Suppressor macrophage treated with lipopolysaccharide for 4 hours (primary cell): ENCODE results near the gene FBLN1.

Experiments
- DNase-seq: peaks from one replicate; pipeline ENCODE4 v3.0.0-alpha.2; 2020

The FBLN1 gene

DNA sequence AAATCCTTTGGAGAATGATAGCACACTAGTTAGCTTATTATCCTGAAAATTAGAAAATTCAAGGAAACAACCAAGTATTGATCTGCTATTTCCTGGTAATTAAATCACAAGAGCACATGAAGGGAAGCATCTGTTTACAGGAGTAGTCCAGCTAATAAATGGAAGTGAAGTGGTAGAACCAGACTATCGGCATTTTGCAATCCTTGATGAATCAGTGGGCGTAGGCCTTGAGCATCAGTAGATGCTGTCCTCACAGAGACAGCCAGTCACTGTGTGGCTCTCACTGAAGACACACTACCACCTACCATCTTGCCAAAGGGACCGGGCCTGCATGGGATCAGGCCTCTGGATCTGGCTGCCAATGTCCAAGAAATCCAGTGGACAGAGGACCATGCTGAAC is 69.8 kb downstream of the FBLN1 start:
- DNase-seq = no peak

DNA sequence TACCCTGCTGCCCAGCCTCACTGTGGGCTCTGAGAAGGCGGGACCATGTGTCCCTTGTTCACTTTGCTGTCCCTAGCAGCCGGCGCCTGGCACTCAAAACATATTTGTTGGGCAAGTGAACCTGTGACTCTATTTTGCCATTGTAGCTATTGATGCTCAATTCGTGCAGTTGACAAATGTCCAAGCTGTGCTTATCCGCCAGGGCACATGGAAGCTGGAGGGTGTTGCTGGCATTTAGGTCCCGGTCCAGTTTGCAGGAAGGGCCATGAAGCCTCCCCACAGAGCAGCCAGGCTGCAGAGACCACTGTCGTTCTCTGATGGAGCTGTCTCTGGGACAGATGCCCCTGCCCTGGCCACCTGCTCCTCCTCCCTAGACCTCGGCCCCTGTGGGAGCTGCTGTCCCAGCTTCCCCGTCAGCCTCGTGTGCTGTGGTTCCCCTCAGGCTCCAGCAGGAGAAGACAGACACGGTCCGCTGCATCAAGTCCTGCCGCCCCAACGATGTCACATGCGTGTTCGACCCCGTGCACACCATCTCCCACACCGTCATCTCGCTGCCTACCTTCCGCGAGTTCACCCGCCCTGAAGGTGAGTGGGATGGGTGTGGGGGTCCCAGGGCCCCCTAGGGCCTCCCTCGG is 71.5 kb downstream of the FBLN1 start:
- no peak for DNase-seq

- DNase-seq = no peak
Measured at GRCh38 chr22:45575173-45575572, 72.5 kb downstream of the FBLN1 start.

- no peak for DNase-seq
Measured at GRCh38 chr22:45575607-45576272, 73.1 kb downstream of the FBLN1 start.

DNA sequence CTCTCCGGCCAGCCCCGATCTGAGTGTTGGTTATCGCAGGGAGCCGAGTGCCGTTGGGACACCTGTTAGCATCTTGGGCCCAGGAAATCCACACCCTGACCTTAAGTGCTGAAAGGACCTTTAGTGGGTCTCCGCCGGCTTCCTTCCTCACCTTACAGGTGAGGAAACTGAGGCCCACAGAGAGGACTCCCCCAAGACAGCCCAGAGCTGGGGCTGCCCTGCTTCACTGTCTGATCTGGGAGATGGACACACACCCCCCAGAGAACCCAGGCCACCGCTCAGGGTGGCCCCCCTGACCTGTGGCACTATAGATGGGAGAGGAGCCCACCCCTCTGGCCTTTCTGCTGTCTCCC is 73.6 kb downstream of the FBLN1 start:
- DNase-seq = no peak

DNA sequence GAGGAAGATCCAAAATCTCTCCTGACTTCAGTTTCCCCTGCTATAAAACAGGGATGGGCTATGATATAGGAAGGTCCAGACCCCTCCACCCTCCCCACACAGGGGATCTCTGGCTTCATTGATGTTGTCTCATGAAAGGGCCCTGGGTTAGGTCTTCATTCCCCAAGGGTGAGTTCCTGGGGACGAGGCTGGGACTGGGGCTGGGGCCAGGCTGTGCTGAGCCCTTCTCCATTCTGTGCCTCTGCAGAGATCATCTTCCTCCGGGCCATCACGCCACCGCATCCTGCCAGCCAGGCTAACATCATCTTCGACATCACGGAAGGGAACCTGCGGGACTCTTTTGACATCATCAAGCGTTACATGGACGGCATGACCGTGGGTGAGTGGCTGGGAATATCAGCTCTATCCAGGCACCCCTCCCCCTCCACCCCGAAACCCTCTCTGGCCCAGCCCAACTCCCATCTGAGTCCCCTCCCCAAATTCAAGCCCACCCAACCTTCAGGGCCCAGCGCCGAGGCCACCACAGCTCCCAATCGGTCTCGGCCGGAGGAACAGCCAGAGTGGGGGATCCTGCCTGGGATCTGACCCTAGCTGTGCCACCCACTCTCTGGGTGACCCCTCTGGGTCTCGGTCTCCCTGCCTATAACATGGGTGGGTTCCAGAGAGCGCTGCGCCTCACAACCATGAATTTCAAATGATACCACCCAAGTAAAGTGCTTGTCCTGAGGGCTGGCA is 74.2 kb downstream of the FBLN1 start:
- no peak for DNase-seq

GRCh38 chr22:45577746-45578523 is 75.3 kb downstream of the FBLN1 start:
- peak; percentile 94 for DNase-seq

DNA sequence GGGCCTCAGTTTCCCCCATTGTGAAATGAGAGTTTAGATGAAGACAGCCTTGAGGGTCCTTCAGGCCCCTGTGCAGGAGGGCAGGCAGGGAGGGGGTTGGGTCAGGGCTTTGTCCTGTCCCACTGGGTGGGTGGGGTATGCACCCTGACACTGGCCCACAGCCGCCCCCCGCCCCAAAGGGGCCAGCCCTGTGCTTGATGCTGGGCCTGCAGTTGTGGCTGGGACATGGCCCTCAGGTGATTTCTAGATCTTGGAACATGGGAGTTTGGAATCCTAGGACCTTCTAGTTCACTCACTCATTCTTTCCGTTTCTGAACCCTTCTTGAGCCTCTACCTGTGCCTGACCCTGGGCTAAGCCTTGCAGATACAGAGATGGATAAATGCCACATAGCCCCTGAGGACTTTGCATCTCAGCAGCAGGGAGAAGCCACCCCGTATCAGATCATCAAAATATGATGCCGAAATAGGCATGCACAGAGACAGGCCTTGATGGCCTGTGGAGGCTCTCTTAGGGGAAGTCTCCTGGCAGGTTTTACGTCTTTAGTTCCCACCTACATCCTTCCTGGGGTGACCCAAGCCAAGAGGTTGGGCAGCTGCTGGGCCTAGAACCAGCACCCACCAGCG is 76.0 kb downstream of the FBLN1 start:
- DNase-seq = no peak

- DNase-seq = no peak
Measured at GRCh38 chr22:45579306-45579705, 76.6 kb downstream of the FBLN1 start.

- no peak for DNase-seq
Measured at GRCh38 chr22:45579806-45580725, 77.4 kb downstream of the FBLN1 start.

DNA sequence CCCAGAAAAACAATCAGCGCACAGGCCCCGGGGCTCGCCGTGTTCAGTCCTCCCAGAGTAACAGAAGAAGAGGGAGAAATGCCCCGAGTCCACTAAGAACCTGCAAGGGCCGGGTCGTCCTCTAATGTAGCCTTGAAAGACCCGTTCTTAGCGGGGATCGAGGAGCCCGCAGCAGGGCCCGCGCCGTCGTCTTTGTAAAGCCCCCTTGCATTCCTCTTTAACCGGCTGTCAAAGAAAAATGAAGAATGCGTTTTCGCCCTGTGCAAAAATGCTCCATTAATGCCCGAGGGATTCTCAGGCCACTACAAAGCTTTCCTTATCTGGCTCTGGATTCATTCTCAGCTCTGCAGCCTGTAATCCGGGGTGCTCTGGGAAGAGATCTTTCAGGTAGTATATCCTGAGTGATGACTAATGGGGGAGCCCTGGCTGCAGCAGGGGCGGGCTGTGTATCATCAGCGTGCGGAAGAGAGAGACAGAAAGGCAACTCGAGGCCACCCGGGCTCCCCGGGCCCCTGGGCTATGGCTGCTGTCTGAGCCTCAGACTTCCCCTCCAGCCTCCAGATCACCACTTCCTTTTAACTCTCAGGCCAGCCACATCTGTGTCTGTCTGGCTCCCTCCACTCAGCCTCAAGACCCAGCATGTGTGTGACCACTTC is 78.2 kb downstream of the FBLN1 start:
- DNase-seq = peak; percentile 65

- DNase-seq = no peak
Measured at GRCh38 chr22:45581549-45582080, 78.9 kb downstream of the FBLN1 start.

GRCh38 chr22:45582236-45582954 is 79.7 kb downstream of the FBLN1 start:
- DNase-seq = no peak

GRCh38 chr22:45582955-45583320 is 80.3 kb downstream of the FBLN1 start:
- DNase-seq = no peak

DNA sequence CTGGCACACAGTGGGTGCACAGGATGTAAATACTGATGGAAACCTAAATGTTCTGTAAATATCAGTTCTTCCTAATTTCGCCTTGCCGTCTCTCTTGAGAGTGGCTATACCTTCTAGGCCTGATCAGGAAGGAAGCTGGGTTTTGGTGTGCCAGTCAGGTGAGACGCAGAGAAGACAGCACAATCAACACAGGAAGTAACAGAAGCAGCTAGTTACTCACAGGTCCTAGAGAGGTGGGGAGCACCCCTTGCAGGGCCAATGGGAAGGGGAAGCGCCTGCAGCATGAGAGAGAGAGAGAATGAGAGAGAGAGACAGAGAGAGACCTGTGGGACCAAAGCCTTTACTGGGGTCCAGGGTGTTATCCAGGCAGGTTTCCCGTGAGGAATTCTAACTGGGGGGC is 80.8 kb downstream of the FBLN1 start:
- DNase-seq = no peak

DNA sequence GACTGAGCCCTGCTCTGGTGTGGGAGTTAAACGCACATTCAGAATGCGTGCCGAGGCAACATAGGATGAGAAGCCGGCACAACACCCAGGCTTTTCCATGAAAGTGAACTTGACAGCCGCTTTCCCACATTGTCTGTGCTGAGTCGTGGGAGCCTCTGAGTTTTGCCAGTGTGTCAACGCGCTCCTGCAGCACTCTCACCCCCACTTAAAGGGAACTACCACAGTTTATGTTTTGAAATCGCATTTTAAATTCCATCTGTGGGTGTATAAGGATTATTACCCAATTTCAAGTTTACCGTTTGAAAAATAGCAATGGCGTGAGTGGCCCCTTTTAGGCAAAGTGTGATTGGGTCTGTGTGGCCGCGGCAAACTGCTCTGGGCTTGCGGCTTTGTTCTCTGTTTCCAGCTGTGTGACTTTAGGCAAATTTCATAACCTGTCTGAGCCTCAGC is 81.5 kb downstream of the FBLN1 start:
- DNase-seq = peak; percentile 64

- DNase-seq = no peak
Measured at GRCh38 chr22:45584621-45585436, 82.1 kb downstream of the FBLN1 start.

DNA sequence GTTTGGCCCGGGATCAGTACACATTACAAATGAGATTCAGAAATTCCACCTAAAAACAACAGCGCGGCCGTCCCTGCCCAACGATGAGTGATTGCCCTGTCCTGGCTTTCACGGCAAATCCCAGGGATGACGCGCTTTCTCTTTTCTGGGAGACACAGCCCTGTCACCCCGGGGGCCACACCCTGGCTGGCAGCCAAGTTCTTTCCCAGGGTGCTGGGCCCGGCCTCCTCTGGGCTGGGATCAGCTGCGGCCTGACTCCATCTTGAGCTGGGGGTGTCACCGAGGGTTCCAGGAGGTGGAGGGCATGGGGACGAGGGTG is 82.7 kb downstream of the FBLN1 start:
- no peak for DNase-seq

- DNase-seq = no peak
Measured at GRCh38 chr22:45585946-45586540, 83.4 kb downstream of the FBLN1 start.
